Central memory CD8-positive, alpha-beta T cell (primary cell): ENCODE results near the gene VPS26C.
"Not testable (repeated sequence)": the region's sequence is repeated elsewhere in the genome, so short reads cannot be mapped to it uniquely, and the experiment has no call there.

ENCODE experiments used
- ATAC-seq: fragments of 150-1000 bp; cut with Tn5 transposase; replicated peaks from 2 replicates; pipeline ENCODE4 v1.10.0; 2022; ENCODE audit warnings: mild to moderate bottlenecking, moderate FRiP score, moderate number of reproducible peaks; ENCODE audit not compliant: poor library complexity, severe bottlenecking; ENCODE audit errors: extremely low read depth
- DNase-seq, 2 donors: peaks; one replicate each; pipeline ENCODE4 v3.0.0; 2021; ENCODE audit warnings: low spot score in 2 of 2
- H3K27ac Mint-ChIP-seq: one replicate; pipeline ENCODE4 v1.8.0; 2022; ENCODE audit warnings: low read depth, mild to moderate bottlenecking, moderate library complexity, mixed read lengths
- H3K27me3 Mint-ChIP-seq: one replicate; pipeline ENCODE4 v1.8.0; 2022; ENCODE audit warnings: mixed read lengths
- H3K36me3 Mint-ChIP-seq: one replicate; pipeline ENCODE4 v1.8.0; 2022; ENCODE audit warnings: mild to moderate bottlenecking, moderate library complexity, mixed read lengths; ENCODE audit not compliant: insufficient read depth
- H3K4me1 Mint-ChIP-seq: one replicate; pipeline ENCODE4 v1.8.0; 2022; ENCODE audit warnings: mixed read lengths
- H3K4me3 Mint-ChIP-seq: one replicate; pipeline ENCODE4 v1.8.0; 2022; ENCODE audit warnings: mild to moderate bottlenecking, moderate library complexity, mixed read lengths
- H3K9me3 Mint-ChIP-seq: one replicate; pipeline ENCODE4 v1.8.0; 2022; ENCODE audit warnings: mixed read lengths

The VPS26C gene

GRCh38 chr21:37223804-37224345 lies 43.3 kb downstream of the VPS26C start:
- no peak for ATAC-seq
- Mint-ChIP-seq H3K27ac (peak overlapping the region; percentile 74), H3K4me1 (peaks cover 42% of the 10 kb centered on the region), H3K36me3 (peaks cover 22% of the 10 kb centered on the region), H3K9me3 (no peaks in the 10 kb centered on the region), H3K4me3 (no peak overlapping the region), H3K27me3 (no peaks in the 10 kb centered on the region)
- no peak for DNase-seq

- not testable (repeated sequence) for H3K9me3 Mint-ChIP-seq, ATAC-seq, DNase-seq, H3K27me3 Mint-ChIP-seq
- Mint-ChIP-seq H3K4me3 (peak overlapping the region; percentile 91), H3K4me1 (peaks cover 42% of the 10 kb centered on the region), H3K36me3 (peaks cover 20% of the 10 kb centered on the region), H3K27ac (peak overlapping the region; percentile 93)
Measured at GRCh38 chr21:37222248-37222647, 44.9 kb downstream of the VPS26C start.

GRCh38 chr21:37220981-37221664 lies 46.0 kb downstream of the VPS26C start:
- ATAC-seq = peak; percentile 75
- peak overlapping the region; percentile 91 for H3K4me3 Mint-ChIP-seq
- no peaks in the 10 kb centered on the region for H3K27me3 Mint-ChIP-seq
- H3K4me1 Mint-ChIP-seq = peaks cover 42% of the 10 kb centered on the region
- H3K36me3 Mint-ChIP-seq = peaks cover 15% of the 10 kb centered on the region
- peak; percentile 84 for DNase-seq
- no peaks in the 10 kb centered on the region for H3K9me3 Mint-ChIP-seq
- peak overlapping the region; percentile 93 for H3K27ac Mint-ChIP-seq

- DNase-seq = peak in 1 of 2 donors; percentile 14
- H3K36me3 Mint-ChIP-seq = peaks cover 12% of the 10 kb centered on the region
- peaks cover 36% of the 10 kb centered on the region for H3K4me1 Mint-ChIP-seq
- no peaks in the 10 kb centered on the region for H3K9me3 Mint-ChIP-seq
- peak overlapping the region; percentile 91 for H3K4me3 Mint-ChIP-seq
- H3K27me3 Mint-ChIP-seq = no peaks in the 10 kb centered on the region
- ATAC-seq = peak; percentile 27
- peak overlapping the region; percentile 93 for H3K27ac Mint-ChIP-seq
Measured at GRCh38 chr21:37220433-37220980, 46.6 kb downstream of the VPS26C start.

- no peaks in the 10 kb centered on the region for H3K9me3 Mint-ChIP-seq
- peak overlapping the region; percentile 91 for H3K4me3 Mint-ChIP-seq
- peaks cover 30% of the 10 kb centered on the region for H3K4me1 Mint-ChIP-seq
- DNase-seq (peak in 1 of 2 donors; percentile 13), ATAC-seq (no peak)
- no peaks in the 10 kb centered on the region for H3K27me3 Mint-ChIP-seq
- peaks cover 9% of the 10 kb centered on the region for H3K36me3 Mint-ChIP-seq
- H3K27ac Mint-ChIP-seq = peak overlapping the region; percentile 93
Measured at GRCh38 chr21:37219761-37220432, 47.2 kb downstream of the VPS26C start.

GRCh38 chr21:37214952-37215351 lies 52.2 kb downstream of the VPS26C start:
- DNase-seq (no peak), ATAC-seq (no peak)
- Mint-ChIP-seq H3K4me1 (peaks cover 5% of the 10 kb centered on the region), H3K27me3 (no peaks in the 10 kb centered on the region), H3K27ac (no peak overlapping the region), H3K36me3 (peaks cover 3% of the 10 kb centered on the region), H3K4me3 (no peak overlapping the region), H3K9me3 (no peaks in the 10 kb centered on the region)

GRCh38 chr21:37210799-37211198 lies 56.3 kb downstream of the VPS26C start:
- ATAC-seq (no peak), DNase-seq (no peak)
- no peak overlapping the region for H3K4me3 Mint-ChIP-seq
- H3K9me3 Mint-ChIP-seq = no peaks in the 10 kb centered on the region
- no peaks in the 10 kb centered on the region for H3K27me3 Mint-ChIP-seq
- H3K27ac Mint-ChIP-seq = no peak overlapping the region
- no peaks in the 10 kb centered on the region for H3K4me1 Mint-ChIP-seq
- H3K36me3 Mint-ChIP-seq = peaks cover 3% of the 10 kb centered on the region

- Mint-ChIP-seq H3K27me3 (no peaks in the 10 kb centered on the region), H3K36me3 (peaks cover 3% of the 10 kb centered on the region), H3K9me3 (no peaks in the 10 kb centered on the region), H3K4me3 (no peak overlapping the region), H3K27ac (no peak overlapping the region), H3K4me1 (no peaks in the 10 kb centered on the region)
- ATAC-seq (no peak), DNase-seq (no peak)
Measured at GRCh38 chr21:37210130-37210529, 57.0 kb downstream of the VPS26C start.

- ATAC-seq = no peak
- DNase-seq = no peak
- no peaks in the 10 kb centered on the region for H3K27me3 Mint-ChIP-seq
- H3K27ac Mint-ChIP-seq = no peak overlapping the region
- peaks cover 4% of the 10 kb centered on the region for H3K36me3 Mint-ChIP-seq
- H3K4me3 Mint-ChIP-seq = no peak overlapping the region
- H3K9me3 Mint-ChIP-seq = no peaks in the 10 kb centered on the region
- H3K4me1 Mint-ChIP-seq = no peaks in the 10 kb centered on the region
Measured at GRCh38 chr21:37208741-37209225, 58.4 kb downstream of the VPS26C start.

GRCh38 chr21:37208056-37208721 lies 58.9 kb downstream of the VPS26C start:
- Mint-ChIP-seq H3K4me3 (no peak overlapping the region), H3K36me3 (peaks cover 6% of the 10 kb centered on the region), H3K27ac (peak overlapping the region; percentile 27), H3K9me3 (no peaks in the 10 kb centered on the region), H3K27me3 (no peaks in the 10 kb centered on the region), H3K4me1 (no peaks in the 10 kb centered on the region)
- peak; percentile 40 for ATAC-seq
- DNase-seq = no peak

GRCh38 chr21:37207441-37208009 lies 59.6 kb downstream of the VPS26C start:
- H3K27ac Mint-ChIP-seq = no peak overlapping the region
- no peaks in the 10 kb centered on the region for H3K27me3 Mint-ChIP-seq
- no peaks in the 10 kb centered on the region for H3K9me3 Mint-ChIP-seq
- DNase-seq = no peak
- no peak for ATAC-seq
- no peak overlapping the region for H3K4me3 Mint-ChIP-seq
- peaks cover 9% of the 10 kb centered on the region for H3K36me3 Mint-ChIP-seq
- no peaks in the 10 kb centered on the region for H3K4me1 Mint-ChIP-seq

GRCh38 chr21:37206496-37206895 lies 60.6 kb downstream of the VPS26C start:
- DNase-seq = no peak
- Mint-ChIP-seq H3K4me1 (no peaks in the 10 kb centered on the region), H3K9me3 (no peaks in the 10 kb centered on the region), H3K4me3 (no peak overlapping the region), H3K36me3 (peaks cover 18% of the 10 kb centered on the region), H3K27me3 (no peaks in the 10 kb centered on the region), H3K27ac (peak overlapping the region; percentile 47)
- no peak for ATAC-seq
